Fibroblast of skin of right quadriceps (primary cell): ENCODE data around the gene POLR2C.
A peak's percentile ranks its signal among the peaks of the same experiment; 100 is the strongest.

Experiments used
- DNase-seq: peaks from one replicate; pipeline ENCODE4 v3.0.0-alpha.2; 2013

Gene POLR2C

GRCh38 chr16:57504491-57504890 lies 42.0 kb downstream of the POLR2C start:
- no peak for DNase-seq

- DNase-seq = no peak
Observed at GRCh38 chr16:57505169-57505568, 42.7 kb downstream of the POLR2C start.

GRCh38 chr16:57507136-57508034 lies 44.9 kb downstream of the POLR2C start:
- DNase-seq = no peak

GRCh38 chr16:57508035-57508425 lies 45.6 kb downstream of the POLR2C start:
- DNase-seq = no peak

GRCh38 chr16:57509231-57509923 lies 46.9 kb downstream of the POLR2C start:
- no peak for DNase-seq

GRCh38 chr16:57510016-57510871 lies 47.8 kb downstream of the POLR2C start:
- DNase-seq = no peak

- DNase-seq = no peak
Observed at GRCh38 chr16:57512296-57513001, 50.0 kb downstream of the POLR2C start.

GRCh38 chr16:57513371-57514102 lies 51.1 kb downstream of the POLR2C start:
- DNase-seq = peak; percentile 69

GRCh38 chr16:57514371-57514770 lies 51.9 kb downstream of the POLR2C start:
- no peak for DNase-seq

- no peak for DNase-seq
Observed at GRCh38 chr16:57514791-57515600, 52.5 kb downstream of the POLR2C start.

GRCh38 chr16:57516176-57516725 lies 53.8 kb downstream of the POLR2C start:
- no peak for DNase-seq

GRCh38 chr16:57516773-57517172 lies 54.3 kb downstream of the POLR2C start:
- DNase-seq = no peak

- no peak for DNase-seq
Observed at GRCh38 chr16:57517397-57518367, 55.2 kb downstream of the POLR2C start.

GRCh38 chr16:57518520-57518919 lies 56.0 kb downstream of the POLR2C start:
- no peak for DNase-seq

- DNase-seq = no peak
Observed at GRCh38 chr16:57518922-57519321, 56.4 kb downstream of the POLR2C start.

GRCh38 chr16:57519796-57520360 lies 57.4 kb downstream of the POLR2C start:
- peak; percentile 55 for DNase-seq
